KBM-7 (cell line): ENCODE data around the gene CAPZA2.
"Not testable (repeated sequence)": the region's sequence is repeated elsewhere in the genome, so short reads cannot be mapped to it uniquely, and the experiment has no call there.

Experiments used
- DNase-seq: peaks from one replicate; pipeline ENCODE4 v3.0.0-alpha.2; 2015
- in situ Hi-C: fragments of 300-500 bp; cut with MboI; formaldehyde crosslinking; loops from 2 replicates; pipeline ENCODE4 v1.14.3; 2020; ENCODE audit warnings: low sequenced_read_pairs, low pct_unique_long_range_greater_than_20kb, mixed read lengths

CAPZA2 gene

GRCh38 chr7:116862234-116862950 lies at the start of gene CAPZA2:
Gene CAPZA2, plus strand, starts transcription at chr7:116862587. Its CDS starts 25 bp downstream, at chr7:116862612.
- in situ Hi-C loops: no loop called here
- DNase-seq: peak; percentile 95

DNA sequence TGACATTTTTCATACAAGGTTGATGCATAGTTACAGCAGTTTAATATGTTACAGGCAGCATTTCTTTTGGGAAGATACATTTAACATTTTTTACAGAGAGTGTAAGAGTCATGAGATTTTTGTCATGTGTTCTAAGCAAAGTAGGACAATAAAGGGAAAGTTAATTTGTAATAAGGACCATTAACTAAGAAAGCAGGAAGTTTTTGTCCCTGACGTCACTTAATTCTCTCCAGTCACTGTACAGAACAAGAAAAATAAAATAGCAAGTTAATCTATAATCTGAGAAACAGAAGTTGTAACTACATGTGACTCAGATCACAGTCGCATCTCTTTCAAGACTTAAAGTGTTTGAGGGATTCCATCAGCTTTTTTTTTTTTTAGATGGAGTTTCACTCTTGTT lies 49.5 kb upstream of the CAPZA2 start:
- DNase-seq: no peak
- in situ Hi-C loops: loop anchor here (10.0 to 25.0 kb wide), 2 partner anchors 218 to 651 kb away; no protein-coding TSS in a partner anchor

- DNase-seq: not testable (repeated sequence)
- in situ Hi-C loops: loop anchor here (10.0 to 25.0 kb wide), 2 partner anchors 219 to 651 kb away; no protein-coding TSS in a partner anchor
Measured at GRCh38 chr7:116813371-116813770, 49.0 kb upstream of the CAPZA2 start.

- in situ Hi-C loops: loop anchor here (10.0 to 25.0 kb wide), 2 partner anchors 220 to 653 kb away; no protein-coding TSS in a partner anchor
- DNase-seq: no peak
Measured at GRCh38 chr7:116815041-116815440, 47.3 kb upstream of the CAPZA2 start.

DNA sequence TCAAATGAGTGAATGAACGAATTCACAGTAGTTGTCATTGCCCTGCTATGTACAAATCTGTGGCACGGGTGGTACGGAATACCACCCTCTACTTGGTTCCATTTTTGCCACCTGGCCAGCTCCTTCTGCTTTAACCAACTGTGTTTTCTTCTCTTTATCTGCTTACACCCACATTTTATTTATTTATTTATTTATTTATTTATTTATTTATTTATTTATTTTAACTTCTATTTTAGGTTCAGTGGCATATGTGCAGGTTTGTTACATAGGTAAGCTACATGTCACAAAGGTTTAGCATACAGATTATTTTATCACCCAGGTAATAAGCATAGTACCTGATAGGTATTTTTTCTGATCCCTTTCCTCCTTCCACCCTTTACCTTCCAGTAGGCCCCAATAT lies 42.2 kb upstream of the CAPZA2 start:
- no peak for DNase-seq
- in situ Hi-C loops: loop anchor here (25.0 kb wide), 1 partner anchor 658 kb away; no protein-coding TSS in a partner anchor

DNA sequence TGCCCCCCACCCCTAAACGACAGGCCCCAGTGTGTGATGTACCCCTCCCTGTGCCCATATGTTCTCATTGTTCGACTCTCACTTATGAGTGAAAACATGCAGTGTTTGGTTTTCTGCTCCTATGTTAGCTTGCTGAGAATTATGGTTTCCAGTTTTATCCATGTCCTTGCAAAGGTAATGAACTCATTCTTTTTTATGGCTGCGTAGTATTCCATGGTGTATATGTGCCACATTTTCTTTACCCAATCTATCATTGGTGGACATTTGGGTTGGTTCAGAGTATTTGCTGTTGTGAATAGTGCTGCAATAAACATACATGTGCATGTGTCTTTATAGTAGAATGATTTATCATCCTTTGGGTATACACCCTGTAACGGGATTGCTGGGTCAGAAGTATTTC lies 40.7 kb upstream of the CAPZA2 start:
- not testable (repeated sequence) for DNase-seq
- in situ Hi-C loops: loop anchor here (25.0 kb wide), 1 partner anchor 659 kb away; no protein-coding TSS in a partner anchor

DNA sequence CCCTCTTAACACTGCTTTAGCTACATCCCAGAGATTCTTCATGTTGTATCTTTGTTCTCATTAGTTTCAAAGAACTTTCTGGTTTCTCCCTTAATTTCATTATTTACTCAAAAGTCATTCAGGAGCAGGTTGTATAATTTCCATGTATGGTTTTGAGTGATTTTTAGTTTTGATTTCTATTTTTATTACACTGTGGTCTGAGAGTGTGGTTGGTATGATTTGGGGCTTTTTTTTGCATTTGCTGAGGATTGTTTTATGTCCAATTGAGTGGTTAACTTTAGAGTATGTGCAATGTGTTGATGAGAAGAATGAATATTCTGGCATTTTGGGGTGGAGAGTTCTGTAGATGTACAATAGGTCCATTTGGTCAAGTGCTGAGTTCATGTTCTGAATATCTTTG lies 37.9 kb upstream of the CAPZA2 start:
- in situ Hi-C loops: loop anchor here (25.0 kb wide), 1 partner anchor 662 kb away; no protein-coding TSS in a partner anchor
- DNase-seq: no peak

- no peak for DNase-seq
- in situ Hi-C loops: no loop called here
Measured at GRCh38 chr7:116828281-116828680, 34.1 kb upstream of the CAPZA2 start.

DNA sequence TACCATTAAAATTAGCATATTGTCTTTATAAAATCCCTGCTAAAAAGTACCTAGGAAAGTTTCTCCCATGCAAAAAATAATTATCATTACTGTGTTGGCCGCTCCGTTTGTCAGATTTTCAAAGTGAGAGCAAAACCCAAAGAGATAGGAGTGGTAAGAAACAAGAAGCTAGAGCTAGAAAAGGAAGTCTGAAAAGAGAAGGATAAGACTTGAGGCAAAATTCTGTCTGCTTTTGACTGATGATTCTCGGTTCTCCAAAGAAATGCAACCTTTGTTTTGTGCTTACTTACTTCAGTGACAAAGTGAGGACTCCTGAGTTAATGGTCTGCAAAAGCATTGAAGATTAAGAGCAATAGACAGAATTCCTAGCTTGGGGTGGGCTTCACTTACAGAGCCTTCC lies 33.3 kb upstream of the CAPZA2 start:
- in situ Hi-C loops: no loop called here
- no peak for DNase-seq

DNA sequence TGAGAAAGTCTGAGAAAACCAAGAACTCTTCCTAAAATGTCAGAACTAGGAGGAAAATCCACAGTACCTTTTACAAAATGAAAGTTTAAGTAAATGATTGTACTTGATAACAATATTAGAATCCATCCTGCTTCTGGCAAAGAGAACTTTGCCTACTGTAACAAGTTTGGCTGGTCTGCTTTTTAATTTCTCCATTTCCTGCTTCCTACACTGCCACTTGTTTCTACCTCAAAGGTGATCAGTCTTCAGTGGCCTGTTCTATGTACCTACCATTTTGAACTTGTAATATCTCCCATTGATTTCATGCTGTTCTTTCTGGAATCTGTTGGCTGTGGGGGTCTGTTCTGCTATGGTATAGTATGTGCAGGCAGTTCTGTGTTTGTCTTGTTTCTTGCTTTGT lies 32.9 kb upstream of the CAPZA2 start:
- DNase-seq: no peak
- in situ Hi-C loops: no loop called here

- DNase-seq: no peak
- in situ Hi-C loops: no loop called here
Measured at GRCh38 chr7:116832692-116833091, 29.7 kb upstream of the CAPZA2 start.

DNA sequence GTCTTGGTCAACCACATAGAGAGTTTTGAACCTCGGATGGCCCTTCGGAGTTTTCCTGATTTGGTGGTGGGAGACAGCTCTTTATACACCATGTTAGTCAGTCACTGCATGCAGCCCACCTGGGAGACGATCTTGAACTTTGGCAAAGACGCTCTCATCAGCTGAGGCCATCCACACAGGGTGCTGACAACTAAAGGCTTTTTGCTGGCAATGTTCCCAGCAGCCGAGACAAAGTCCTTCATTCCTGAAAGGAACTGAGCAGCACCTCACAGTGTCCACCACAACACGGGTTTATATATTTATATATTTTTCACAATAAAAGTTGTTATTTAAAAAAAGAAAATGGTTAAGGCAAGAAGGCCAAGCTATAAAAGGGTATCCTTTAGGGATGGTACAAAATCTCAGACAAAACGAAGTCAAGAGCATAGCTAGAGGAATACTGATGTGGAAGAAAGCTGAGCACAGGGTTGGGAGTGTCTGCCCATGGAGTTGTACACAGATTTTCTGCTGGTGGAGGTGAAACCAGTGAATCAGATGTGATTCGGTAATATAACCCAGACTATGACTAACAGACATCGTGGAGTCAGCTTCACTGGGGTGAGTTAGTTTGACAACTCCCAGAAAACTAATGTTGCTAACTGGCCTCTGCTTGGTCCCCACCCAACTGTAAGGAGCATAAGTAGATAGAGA lies 27.4 kb upstream of the CAPZA2 start:
- DNase-seq: no peak
- in situ Hi-C loops: no loop called here

- no peak for DNase-seq
- in situ Hi-C loops: no loop called here
Measured at GRCh38 chr7:116836048-116836447, 26.3 kb upstream of the CAPZA2 start.

GRCh38 chr7:116836911-116837310 lies 25.5 kb upstream of the CAPZA2 start:
- DNase-seq: no peak
- in situ Hi-C loops: no loop called here

DNA sequence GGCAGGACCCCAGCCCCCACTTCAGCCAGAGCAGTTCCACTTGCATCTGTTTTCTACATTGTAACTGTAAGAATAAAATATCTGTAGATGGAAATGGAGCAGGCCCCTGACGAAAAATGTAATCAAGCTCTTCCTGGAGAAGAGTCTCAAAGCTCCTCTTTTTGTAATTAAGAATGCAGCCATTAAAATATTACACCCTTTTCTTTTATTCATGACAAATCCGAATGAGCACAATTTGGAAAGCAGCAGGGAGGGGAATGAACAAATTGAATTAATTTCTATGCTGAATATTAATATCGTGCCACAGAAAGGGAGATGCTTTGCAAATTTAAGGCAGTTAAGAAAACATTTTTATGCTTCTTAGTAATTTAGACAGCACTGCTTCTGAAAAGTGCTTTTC lies 24.8 kb upstream of the CAPZA2 start:
- in situ Hi-C loops: no loop called here
- DNase-seq: no peak

- in situ Hi-C loops: no loop called here
- DNase-seq: no peak
Measured at GRCh38 chr7:116840256-116840655, 22.1 kb upstream of the CAPZA2 start.

DNA sequence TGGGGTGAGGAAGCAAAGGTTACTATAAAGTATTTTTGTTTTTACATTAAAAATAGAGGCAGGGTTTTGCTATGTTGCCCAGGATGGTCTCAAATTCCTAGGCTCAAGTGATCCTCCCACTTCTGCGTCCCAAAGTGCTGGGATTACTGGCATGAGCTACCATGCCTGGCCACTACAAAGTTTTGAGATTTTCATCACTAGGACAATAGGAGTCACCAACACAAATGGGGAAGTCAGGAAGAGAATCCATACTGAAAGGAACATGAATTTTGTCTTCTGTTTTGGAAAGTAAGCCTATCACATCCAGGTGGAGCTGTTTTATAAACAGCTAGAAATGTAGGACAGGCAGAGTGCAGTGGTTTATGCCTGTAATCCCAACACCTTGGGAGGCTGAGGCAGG lies 20.0 kb upstream of the CAPZA2 start:
- no peak for DNase-seq
- in situ Hi-C loops: no loop called here

DNA sequence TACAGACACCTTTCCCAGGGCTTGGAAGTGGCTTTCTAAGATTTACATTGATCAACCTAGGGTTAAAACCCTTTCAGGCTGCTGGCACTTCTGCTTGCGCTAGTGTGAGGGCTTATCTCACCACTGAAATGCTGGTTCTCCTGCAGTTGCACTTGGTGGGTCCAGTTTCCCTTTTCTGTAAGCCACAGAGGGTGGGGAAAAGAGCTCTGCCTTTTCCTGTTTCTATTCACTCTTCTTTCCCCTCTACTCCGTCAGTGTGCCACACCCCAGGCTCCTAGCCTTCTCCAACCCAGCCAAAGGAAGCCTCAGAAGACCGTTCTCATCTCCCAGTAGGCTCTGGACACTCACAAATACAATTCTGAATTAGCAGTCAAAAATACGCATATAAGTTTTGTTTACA lies 19.0 kb upstream of the CAPZA2 start:
- DNase-seq: peak; percentile 84
- in situ Hi-C loops: no loop called here

GRCh38 chr7:116851175-116851574 lies 11.2 kb upstream of the CAPZA2 start:
- in situ Hi-C loops: no loop called here
- DNase-seq: no peak

DNA sequence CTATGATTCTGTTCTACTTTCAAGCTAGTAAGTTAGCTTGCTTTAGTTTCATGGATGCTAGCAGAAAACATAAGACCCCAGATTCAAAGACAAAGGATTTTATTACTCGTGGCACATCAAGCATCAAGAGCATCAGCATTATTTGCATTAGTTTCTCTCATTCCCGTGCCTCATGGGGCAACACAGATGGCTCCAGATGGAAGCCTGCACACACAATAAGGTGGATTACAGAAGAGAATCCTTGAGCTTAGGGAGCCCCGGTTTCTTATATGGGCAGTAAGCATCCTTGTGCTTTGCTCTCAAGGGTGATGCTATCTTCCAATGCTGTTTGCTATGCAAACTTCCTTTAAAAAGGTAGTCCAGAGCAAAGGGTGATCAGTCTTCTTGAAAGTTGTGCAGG lies 10.7 kb upstream of the CAPZA2 start:
- in situ Hi-C loops: no loop called here
- no peak for DNase-seq
